B cell (primary cell): Measurements from ENCODE around the gene RPTOR.

Experiments used
- CTCF ChIP-seq: fragments of 200-600 bp; IDR thresholded peaks from one replicate; pipeline ENCODE4 v1.8.0; 2022; ENCODE audit warnings: antibody characterized with exemption, mild to moderate bottlenecking
- EZH2 ChIP-seq: IDR thresholded peaks from 2 replicates; pipeline ENCODE4 v1.6.1; 2012; ENCODE audit warnings: borderline replicate concordance, low read depth, mild to moderate bottlenecking, moderate library complexity, low read length; ENCODE audit not compliant: insufficient read depth, poor library complexity, severe bottlenecking

DNA sequence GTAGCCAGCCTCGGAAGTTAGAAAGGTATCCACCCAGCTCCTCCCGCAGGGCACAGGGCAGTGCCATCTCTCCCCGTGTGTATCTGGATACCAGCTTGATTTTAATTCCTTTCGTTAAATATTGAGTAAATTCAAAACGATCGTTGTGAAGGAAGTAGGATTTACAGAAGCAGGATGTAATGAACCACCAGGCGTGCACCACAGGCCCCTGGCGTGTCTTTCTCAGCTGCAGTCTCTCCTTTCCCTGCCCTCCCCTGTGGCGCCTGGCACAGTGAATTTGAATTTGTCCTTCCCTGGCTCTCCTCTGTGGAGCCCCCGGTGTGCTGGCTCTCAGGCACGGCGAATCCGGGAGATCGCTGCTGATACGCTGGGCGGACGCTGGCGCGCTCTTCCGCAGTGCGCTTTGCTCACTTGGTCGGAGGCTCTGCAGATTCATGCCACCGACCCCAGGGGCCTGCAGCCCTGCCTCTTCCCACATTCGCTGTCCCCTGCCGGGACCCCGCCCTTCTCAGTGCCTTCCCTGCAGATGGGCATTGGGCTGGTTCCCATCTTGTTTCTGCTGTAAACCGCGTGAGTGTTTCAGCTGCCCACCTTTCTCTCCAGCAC lies 164.6 kb downstream of the RPTOR start:
- TF ChIP-seq CTCF (no peak), EZH2 (no peak)
